Glomerular visceral epithelial cell (primary cell): ENCODE data around the gene EME2.
A peak's percentile ranks its signal among the peaks of the same experiment; 100 is the strongest.

Experiments used
- DNase-seq: peaks from one replicate; pipeline ENCODE4 v3.0.0-alpha.2; 2016; ENCODE audit errors: extremely low spot score

EME2 gene

GRCh38 chr16:1745900-1746692 is 26.5 kb upstream of the EME2 start:
- peak; percentile 92 for DNase-seq

- DNase-seq: peak; percentile 45
Observed at GRCh38 chr16:1746693-1747195, 25.9 kb upstream of the EME2 start.

DNA sequence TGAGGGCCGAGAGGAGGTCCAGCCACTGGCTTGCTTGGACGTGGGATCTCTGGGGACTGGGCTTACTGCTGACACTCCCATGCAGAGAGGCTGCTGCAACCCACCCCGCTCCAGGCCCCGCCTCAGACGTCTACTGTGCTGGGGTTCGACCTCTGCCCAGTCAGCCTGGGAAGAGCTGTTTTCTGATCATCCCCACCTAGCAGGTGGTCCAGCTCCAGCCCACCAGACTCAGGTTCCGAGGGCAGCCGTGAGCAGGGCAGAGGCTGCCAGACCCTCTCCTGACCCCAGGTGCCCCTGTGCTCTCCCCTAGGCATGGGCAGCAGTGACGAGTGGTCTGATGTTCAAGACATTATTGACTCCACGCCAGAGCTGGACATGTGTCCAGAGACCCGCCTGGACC is 24.7 kb upstream of the EME2 start:
- DNase-seq: no peak

DNA sequence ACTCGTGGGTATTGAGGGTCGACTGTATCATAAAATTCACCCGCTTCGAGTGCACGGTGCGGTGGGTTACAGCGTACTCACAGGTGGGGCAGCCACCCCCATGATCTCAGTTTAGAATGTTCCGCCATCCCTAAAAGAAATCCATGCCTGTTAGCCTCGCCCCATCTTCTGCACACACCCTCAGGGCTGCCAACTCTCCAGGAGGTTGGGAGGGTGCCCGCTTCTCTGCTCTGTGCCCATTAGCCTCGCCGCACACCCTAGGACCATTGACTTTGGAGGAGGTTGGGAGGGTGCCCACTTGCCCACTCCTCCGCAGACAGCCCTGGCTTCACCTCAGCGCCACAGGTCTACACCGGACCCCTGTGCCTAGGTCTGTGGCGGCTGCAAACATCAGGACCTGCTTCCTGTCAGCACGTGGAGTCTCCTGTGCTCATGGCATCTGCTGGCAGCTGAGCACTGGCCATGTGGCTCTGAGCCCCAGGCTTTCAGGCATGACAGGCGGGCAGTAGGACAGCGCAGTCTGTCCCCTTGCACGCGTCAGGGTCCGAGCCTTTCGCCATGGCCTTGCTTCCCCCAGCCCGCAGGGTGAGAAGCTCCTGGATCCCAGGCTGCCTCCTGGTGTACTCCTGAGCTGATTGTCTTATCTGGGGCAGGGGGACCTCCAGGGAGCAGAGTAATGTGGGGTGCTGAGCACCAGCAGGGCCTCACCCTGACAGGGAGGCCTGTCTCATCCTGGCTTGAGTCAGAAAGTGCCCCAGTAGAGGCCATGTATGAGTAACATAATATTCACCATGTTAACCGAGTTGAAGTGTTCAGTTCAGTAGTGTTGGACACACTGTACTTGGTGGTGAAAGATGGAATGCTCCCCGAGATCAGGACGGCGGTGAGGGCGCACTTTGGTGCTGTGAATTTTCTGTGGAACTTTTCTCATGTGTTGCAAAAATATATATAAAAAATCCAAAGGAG is 23.2 kb upstream of the EME2 start:
- no peak for DNase-seq

GRCh38 chr16:1751946-1752345 is 20.7 kb upstream of the EME2 start:
- no peak for DNase-seq

DNA sequence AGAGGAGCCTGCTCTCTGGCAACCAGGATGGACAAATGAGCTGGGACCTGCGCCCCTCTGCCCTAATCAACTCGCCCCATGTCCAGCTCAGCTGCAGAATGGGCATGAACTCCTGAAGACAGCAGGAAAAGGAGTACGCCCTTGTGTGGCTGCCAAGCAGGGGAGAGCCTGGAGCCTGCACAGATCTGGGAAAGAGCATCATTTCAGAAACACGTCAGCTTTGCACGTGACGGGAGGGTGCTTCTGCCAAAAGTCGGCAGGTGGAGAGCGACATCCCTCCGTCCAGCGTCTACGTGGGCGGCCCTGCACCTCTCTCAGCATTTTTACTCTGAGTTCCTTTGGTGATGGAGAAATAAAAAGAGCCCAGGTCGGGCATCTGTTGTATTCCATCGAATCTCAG is 19.8 kb upstream of the EME2 start:
- no peak for DNase-seq

DNA sequence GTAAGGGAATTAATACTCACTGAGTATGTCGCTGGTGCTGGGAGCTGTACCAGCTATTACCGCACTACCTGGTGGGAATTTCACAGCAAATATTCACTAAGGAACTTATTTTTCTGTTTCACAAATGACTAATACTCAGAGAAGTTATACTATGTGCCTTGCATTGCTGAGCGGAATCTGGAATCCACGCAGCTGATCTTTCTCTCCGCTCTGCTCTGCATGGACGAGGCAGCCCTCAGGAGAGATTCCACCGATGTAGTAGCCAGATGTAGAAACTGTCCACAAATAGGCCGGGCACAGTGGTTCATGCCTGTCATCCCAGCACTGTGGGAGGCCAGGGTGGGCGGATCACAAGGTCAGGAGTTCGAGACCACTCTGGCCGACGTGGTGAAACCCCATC is 18.4 kb upstream of the EME2 start:
- no peak for DNase-seq

- DNase-seq: no peak
Observed at GRCh38 chr16:1757714-1758461, 14.7 kb upstream of the EME2 start.

DNA sequence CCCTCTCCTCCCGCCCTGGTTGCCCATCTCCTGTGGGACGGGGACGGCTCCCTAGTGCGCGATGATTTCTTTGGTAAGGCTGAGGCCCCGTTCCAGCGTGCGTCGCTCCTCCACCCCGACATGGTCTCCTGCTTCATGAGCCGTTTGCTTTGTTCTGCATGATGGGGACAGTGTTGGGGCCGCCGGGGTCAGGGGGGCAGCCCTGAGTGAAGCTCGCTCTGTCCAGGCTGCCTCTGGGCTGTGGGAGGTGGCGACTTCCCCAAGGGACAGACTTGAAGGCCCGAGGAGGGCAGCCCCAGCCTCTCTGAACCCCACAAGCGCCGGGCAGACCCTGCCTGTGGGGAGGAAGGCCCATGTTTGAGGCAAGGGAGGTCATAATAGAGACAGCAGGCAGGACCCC is 13.7 kb upstream of the EME2 start:
- no peak for DNase-seq

DNA sequence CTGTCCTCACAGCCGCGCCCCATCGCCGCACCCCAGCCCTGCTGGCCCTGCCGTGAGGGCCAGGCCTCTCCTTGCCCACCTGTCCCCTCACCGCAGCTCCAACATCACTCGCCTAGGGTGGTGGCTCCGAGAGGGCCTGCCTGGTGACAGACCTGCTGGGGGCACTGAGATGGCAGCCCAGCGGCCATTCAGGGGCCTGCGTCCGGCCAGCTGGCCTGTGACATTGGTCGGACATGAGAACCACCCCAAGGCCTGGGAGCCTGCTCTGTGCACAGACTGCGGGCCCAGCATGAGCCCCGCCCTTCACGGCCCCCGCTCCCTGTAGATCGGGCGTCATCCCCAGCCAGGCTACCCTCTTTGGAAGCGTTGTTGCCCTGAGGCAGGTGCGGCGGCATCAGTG is 13.1 kb upstream of the EME2 start:
- no peak for DNase-seq

- DNase-seq: no peak
Observed at GRCh38 chr16:1760911-1761310, 11.7 kb upstream of the EME2 start.

DNA sequence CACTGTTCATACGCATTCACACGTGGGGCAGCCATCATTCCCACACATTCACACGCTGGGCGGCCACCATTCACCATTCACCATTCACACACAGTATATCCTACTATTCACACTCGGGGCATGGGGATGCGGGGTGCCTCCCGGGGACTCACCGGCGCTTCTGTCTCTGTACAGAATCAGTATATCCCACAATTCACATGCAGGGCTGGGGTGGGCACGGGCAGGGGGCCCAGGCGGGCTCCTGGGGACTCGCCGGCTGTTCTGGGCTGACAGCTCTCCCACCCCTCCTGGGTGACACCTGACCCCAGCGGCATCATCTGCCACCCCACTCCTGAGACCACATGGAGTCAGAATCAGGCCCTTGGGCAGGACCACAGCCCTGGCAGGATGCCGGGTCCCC is 10.9 kb upstream of the EME2 start:
- DNase-seq: no peak

DNA sequence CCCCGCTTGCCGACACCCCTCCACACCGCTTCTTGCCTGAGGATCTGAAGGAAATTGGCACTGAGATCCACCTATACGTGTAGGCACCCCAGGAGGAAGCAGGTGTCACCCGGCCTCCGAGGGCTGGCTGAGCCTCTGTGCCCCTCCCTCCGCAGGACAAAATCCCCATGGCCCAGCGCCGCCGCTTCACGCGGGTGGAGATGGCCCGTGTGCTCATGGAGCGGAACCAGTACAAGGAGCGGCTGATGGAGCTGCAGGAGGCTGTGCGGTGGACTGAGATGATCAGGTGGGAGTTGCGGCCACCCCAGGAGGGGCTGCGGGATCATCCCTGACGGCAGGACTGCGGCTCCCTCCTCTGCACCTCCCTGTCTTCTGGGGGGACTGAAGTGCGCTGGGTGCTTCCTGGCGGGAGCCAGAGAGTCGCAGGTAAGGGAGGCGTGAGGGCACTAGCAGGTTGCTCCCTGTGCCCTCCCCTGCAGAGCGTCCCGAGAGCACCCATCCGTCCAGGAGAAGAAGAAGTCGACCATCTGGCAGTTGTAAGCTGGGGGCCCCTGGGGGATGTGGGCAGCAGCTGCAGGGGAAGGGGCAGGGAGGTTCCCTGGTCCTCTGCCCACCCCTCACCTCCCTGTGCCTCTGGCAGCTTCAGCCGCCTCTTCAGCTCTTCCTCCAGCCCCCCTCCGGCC is 10.3 kb upstream of the EME2 start:
- DNase-seq: no peak

GRCh38 chr16:1762879-1763520 is 9.6 kb upstream of the EME2 start:
- no peak for DNase-seq

DNA sequence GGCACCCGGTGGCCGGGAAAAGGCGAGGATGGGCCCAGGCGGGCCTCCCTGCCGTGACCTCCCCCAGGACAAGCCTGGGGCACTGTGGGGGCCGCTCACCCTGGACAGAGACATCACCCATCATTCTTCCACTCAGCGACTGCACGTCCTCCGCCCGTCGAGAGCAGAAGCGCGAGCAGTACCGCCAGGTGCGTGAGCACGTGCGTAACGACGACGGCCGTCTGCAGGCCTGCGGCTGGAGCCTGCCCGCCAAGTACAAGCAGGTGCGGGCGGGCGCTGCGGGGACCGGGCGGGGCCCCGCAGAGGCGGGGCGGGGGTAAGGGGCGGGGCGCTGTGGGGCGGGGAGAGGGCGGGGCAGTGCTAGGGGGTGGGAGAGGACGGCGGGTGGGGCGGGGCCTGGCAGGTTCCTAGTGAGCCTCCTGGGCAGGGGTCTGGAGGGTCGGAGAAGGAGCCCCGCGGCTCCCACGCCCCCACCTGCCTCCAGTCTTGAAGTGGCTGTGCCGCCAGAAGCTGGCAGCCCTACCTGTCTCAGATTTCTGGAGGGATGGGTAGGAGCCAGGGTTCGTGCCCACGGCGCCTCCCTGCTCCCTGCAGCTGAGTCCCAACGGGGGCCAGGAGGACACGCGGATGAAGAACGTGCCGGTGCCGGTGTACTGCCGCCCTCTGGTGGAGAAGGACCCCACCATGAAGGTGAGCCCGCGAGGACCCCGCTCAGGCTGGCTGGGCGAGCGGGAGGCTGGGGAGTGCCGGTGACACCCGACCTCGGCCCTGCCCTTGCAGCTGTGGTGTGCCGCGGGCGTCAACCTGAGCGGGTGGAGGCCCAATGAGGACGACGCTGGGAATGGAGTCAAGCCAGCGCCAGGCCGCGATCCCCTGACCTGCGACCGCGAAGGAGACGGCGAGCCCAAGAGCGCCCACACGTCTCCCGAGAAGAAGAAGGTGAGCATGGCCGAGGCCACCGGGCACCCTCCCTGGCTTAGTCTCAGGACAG is 8.8 kb upstream of the EME2 start:
- DNase-seq: no peak

GRCh38 chr16:1764971-1765370 is 7.6 kb upstream of the EME2 start:
- DNase-seq: no peak

GRCh38 chr16:1765826-1766225 is 6.8 kb upstream of the EME2 start:
- no peak for DNase-seq

DNA sequence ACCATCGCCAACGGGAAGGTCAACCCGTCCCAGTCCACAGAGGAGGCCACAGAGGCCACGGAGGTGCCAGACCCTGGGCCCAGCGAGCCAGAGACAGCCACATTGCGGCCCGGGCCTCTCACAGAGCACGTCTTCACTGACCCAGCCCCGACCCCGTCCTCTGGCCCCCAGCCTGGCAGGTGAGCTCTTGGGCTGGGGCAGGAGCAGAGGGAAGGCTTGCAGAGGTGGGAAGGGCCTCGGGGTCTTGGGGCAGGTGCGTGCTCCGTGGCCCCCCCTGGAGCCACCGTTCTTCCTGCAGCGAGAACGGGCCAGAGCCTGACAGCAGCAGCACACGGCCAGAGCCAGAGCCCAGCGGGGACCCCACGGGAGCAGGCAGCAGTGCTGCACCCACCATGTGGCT is 6.4 kb upstream of the EME2 start:
- no peak for DNase-seq

DNA sequence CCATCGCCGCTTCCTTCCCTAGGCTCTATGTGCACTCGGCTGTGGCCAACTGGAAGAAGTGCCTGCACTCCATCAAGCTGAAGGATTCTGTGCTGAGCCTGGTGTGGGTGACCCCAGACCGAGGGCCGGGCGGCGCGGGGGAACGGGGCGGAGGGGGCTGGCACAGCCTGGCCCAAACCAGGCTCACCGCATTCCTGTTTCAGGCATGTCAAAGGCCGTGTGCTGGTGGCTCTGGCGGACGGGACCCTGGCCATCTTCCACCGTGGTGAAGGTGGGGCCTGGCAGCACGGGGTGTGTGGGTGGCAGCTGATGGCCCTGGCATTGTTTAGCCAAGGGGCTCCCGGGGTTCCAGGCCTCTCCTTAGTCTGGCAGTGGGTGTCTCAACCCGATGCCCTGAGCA is 5.9 kb upstream of the EME2 start:
- no peak for DNase-seq
